ENCODE data around the gene PRICKLE4. TPM values are rescaled to one million over a fixed set of nuclear protein-coding genes. Genes with fewer than 3 reads are reported as not detected.
A peak's percentile ranks its signal among the peaks of the same experiment; 100 is the strongest.

The PRICKLE4 gene
- total and polyA plus RNA-seq, 2 of the 13 experiments (the other 11 are each of a cell fraction or from before 2014, with no cell fraction given) = 0.92 to 1.2 TPM

- TF ChIP-seq ZNF281 (CRISPR knock-in tag; IDR thresholded peaks at IDR 0.05; ENCODE audit: borderline replicate concordance) (0 out of 2 replicates have a peak, but pooled peaks have one; percentile 45), SUZ12 (IDR thresholded peaks at IDR 0.05; ENCODE audit: low read depth, low read length) (no peak), ZSCAN29 (CRISPR knock-in tag; conservative IDR thresholded peaks at IDR 0.05) (peak; percentile 40; the same call in 1 of the 2 replicates), RXRB (CRISPR knock-in tag; IDR thresholded peaks at IDR 0.05; ENCODE audit: borderline replicate concordance) (no peak), ARID2 (CRISPR knock-in tag; IDR thresholded peaks at IDR 0.05; ENCODE audit: borderline replicate concordance) (0 out of 2 replicates have a peak, but pooled peaks have one; percentile 40), ZNF577 (CRISPR knock-in tag; IDR thresholded peaks at IDR 0.05; ENCODE audit: borderline replicate concordance, low read depth) (no peak), ZNF510 (CRISPR knock-in tag; IDR thresholded peaks at IDR 0.05; ENCODE audit: low read depth) (0 out of 2 replicates have a peak, but pooled peaks have one; percentile 41), ZNF768 (CRISPR knock-in tag; IDR thresholded peaks at IDR 0.05) (peak; percentile 14; the same call in 1 of the 2 replicates), ZNF33B (CRISPR knock-in tag; IDR thresholded peaks at IDR 0.05) (peak; percentile 9; the same call in 1 of the 2 replicates), PAWR (CRISPR knock-in tag; IDR thresholded peaks at IDR 0.05; ENCODE audit: borderline replicate concordance) (no peak), FOXJ3 (CRISPR knock-in tag; IDR thresholded peaks at IDR 0.05; ENCODE audit: borderline replicate concordance) (no peak), YEATS4 (CRISPR knock-in tag; IDR thresholded peaks at IDR 0.05; ENCODE audit: borderline replicate concordance) (peak; percentile 49; the same call in 1 of the 2 replicates), ATRX (CRISPR knock-in tag; IDR thresholded peaks at IDR 0.05; ENCODE audit: borderline replicate concordance) (no peak), BRD4 (CRISPR knock-in tag; IDR thresholded peaks at IDR 0.05) (peak; percentile 19; the same call in 1 of the 2 replicates), ZNF256 (CRISPR knock-in tag; conservative IDR thresholded peaks at IDR 0.05) (no peak), SP1 (IDR thresholded peaks at IDR 0.05) (no peak), SP1 (CRISPR knock-in tag; IDR thresholded peaks at IDR 0.05) (peak; percentile 28; the same call in 1 of the 2 replicates), IRF9 (CRISPR knock-in tag; IDR thresholded peaks at IDR 0.05; ENCODE audit: borderline replicate concordance) (peak; percentile 68; the same call in 1 of the 2 replicates), ZNF629 (CRISPR knock-in tag; conservative IDR thresholded peaks at IDR 0.05) (0 out of 2 replicates have a peak, but pooled peaks have one; percentile 23), GTF3A (CRISPR knock-in tag; conservative IDR thresholded peaks at IDR 0.05) (no peak), ZNF24 (IDR thresholded peaks at IDR 0.05) (no peak), ZNF816 (CRISPR knock-in tag; IDR thresholded peaks at IDR 0.05; ENCODE audit: borderline replicate concordance) (no peak), MYC (CRISPR knock-in tag; IDR thresholded peaks at IDR 0.05; ENCODE audit: borderline replicate concordance) (peak; percentile 21; the same call in 1 of the 2 replicates), ZNF430 (CRISPR knock-in tag; IDR thresholded peaks at IDR 0.05) (no peak), IKZF4 (CRISPR knock-in tag; IDR thresholded peaks at IDR 0.05; ENCODE audit: borderline replicate concordance, low read depth, not compliant biosample characterization) (peak; percentile 36), IRX3 (CRISPR knock-in tag; IDR thresholded peaks at IDR 0.05; ENCODE audit: borderline replicate concordance, low read depth) (no peak), FOXC1 (CRISPR knock-in tag; IDR thresholded peaks at IDR 0.05; ENCODE audit: borderline replicate concordance) (no peak)
Observed at GRCh38 chr6:41733707-41734665, 46.6 kb upstream of the PRICKLE4 start (continued).

Measured in HepG2 (cell line).